GM23338 (cell line): Measurements from ENCODE around the gene AGRP. TPM values are rescaled to one million over a fixed set of nuclear protein-coding genes. Genes with fewer than 3 reads are reported as not detected.

Source experiments
- ATAC-seq: fragments of 200-7000 bp; cut with Tn5 transposase; 3 replicates; pipeline ENCODE4 v1.9.1; 2020
- DNase-seq: peaks from one replicate; pipeline ENCODE4 v3.0.0-alpha.2; 2015; ENCODE audit warnings: low spot score
- H2AFZ ChIP-seq: fragments of 200-600 bp; sonication (generic); 2 replicates; pipeline ENCODE4 v1.8.0; 2016; ENCODE audit warnings: antibody characterized with exemption, mild to moderate bottlenecking, moderate library complexity
- H3F3A ChIP-seq: fragments of 200-600 bp; sonication (generic); replicated peaks from 2 replicates; pipeline ENCODE4 v1.8.0; 2017; ENCODE audit warnings: antibody characterized with exemption, mixed run types, low read depth
- H3K27ac ChIP-seq: fragments of 200-600 bp; sonication (generic); 2 replicates; pipeline ENCODE4 v1.6.1; 2016; ENCODE audit warnings: low read depth
- H3K27me3 ChIP-seq: fragments of 200-600 bp; sonication (generic); 2 replicates; pipeline ENCODE4 v1.8.0; 2016; ENCODE audit warnings: mild to moderate bottlenecking, mixed run types, moderate library complexity; ENCODE audit not compliant: insufficient read depth
- H3K36me3 ChIP-seq: fragments of 200-600 bp; sonication (generic); 2 replicates; pipeline ENCODE4 v1.8.0; 2016; ENCODE audit warnings: mild to moderate bottlenecking; ENCODE audit not compliant: insufficient read depth
- H3K4me1 ChIP-seq: fragments of 200-600 bp; sonication (generic); 2 replicates; pipeline ENCODE4 v1.8.0; 2016; ENCODE audit warnings: mild to moderate bottlenecking, moderate library complexity; ENCODE audit not compliant: insufficient read depth
- H3K4me2 ChIP-seq: fragments of 200-600 bp; sonication (generic); 2 replicates; pipeline ENCODE4 v1.7.1; 2017; ENCODE audit warnings: mixed run types
- H3K4me3 ChIP-seq: fragments of 200-600 bp; sonication (generic); 2 replicates; pipeline ENCODE4 v1.6.1; 2016; ENCODE audit warnings: mixed run types
- H3K79me2 ChIP-seq: fragments of 200-600 bp; sonication (generic); replicated peaks from 2 replicates; pipeline ENCODE4 v1.8.0; 2017; ENCODE audit warnings: mild to moderate bottlenecking; ENCODE audit not compliant: insufficient read depth
- H3K9me2 ChIP-seq: fragments of 200-600 bp; sonication (generic); 2 replicates; pipeline ENCODE4 v1.8.0; 2017; ENCODE audit not compliant: insufficient read depth
- H4K20me1 ChIP-seq: fragments of 200-600 bp; sonication (generic); replicated peaks from 2 replicates; pipeline ENCODE4 v1.8.0; 2017; ENCODE audit warnings: mild to moderate bottlenecking; ENCODE audit not compliant: insufficient read depth
- H3K27ac Mint-ChIP-seq: 2 replicates; pipeline ENCODE4 v1.8.0; 2020; ENCODE audit warnings: inconsistent platforms, mild to moderate bottlenecking, moderate library complexity, mixed read lengths
- H3K27me3 Mint-ChIP-seq: 3 replicates; pipeline ENCODE4 v1.8.0; 2022; ENCODE audit warnings: low read depth, mild to moderate bottlenecking, moderate library complexity, mixed read lengths, inconsistent platforms; ENCODE audit not compliant: insufficient read depth, poor library complexity
- H3K36me3 Mint-ChIP-seq: 3 replicates; pipeline ENCODE4 v1.8.0; 2021; ENCODE audit warnings: low read depth, mild to moderate bottlenecking, inconsistent platforms, moderate library complexity, mixed read lengths
- H3K4me1 Mint-ChIP-seq: 3 replicates; pipeline ENCODE4 v1.8.0; 2020; ENCODE audit warnings: mild to moderate bottlenecking, inconsistent platforms, mixed read lengths
- H3K4me3 Mint-ChIP-seq: 3 replicates; pipeline ENCODE4 v1.8.0; 2021; ENCODE audit warnings: moderate library complexity, mild to moderate bottlenecking, inconsistent platforms, mixed read lengths
- H3K9me3 Mint-ChIP-seq: 3 replicates; pipeline ENCODE4 v1.8.0; 2020; ENCODE audit warnings: moderate library complexity, mild to moderate bottlenecking, inconsistent platforms, mixed read lengths
- CREB1 ChIP-seq: fragments of 250-450 bp; sonication (Bioruptor Pico); IDR thresholded peaks from 2 replicates; pipeline ENCODE4 v1.5.0; 2020; ENCODE audit warnings: low read depth, mild to moderate bottlenecking, moderate library complexity
- EZH2 ChIP-seq: fragments of 200-600 bp; sonication (generic); IDR thresholded peaks from one replicate; pipeline ENCODE4 v1.8.0; 2017; ENCODE audit warnings: antibody characterized with exemption, mild to moderate bottlenecking, low read depth; ENCODE audit not compliant: unreplicated experiment
- EZH2phosphoT487 ChIP-seq: fragments of 200-600 bp; sonication (generic); IDR thresholded peaks from one replicate; pipeline ENCODE4 v1.8.1; 2018; ENCODE audit warnings: antibody characterized with exemption; ENCODE audit not compliant: unreplicated experiment
- JUNB ChIP-seq: IDR thresholded peaks from one replicate; pipeline ENCODE4 v1.6.1; 2016; ENCODE audit warnings: antibody characterized with exemption; ENCODE audit not compliant: unreplicated experiment
- NANOG ChIP-seq: IDR thresholded peaks from 2 replicates; pipeline ENCODE4 v1.6.1; 2016; ENCODE audit warnings: antibody characterized with exemption, borderline replicate concordance
- STAT1 ChIP-seq: IDR thresholded peaks from one replicate; pipeline ENCODE4 v1.6.1; 2016; ENCODE audit warnings: antibody characterized with exemption; ENCODE audit not compliant: unreplicated experiment
- ZNF114 ChIP-seq: fragments of 250-450 bp; sonication (Bioruptor Pico); IDR thresholded peaks from 2 replicates; pipeline ENCODE4 v1.5.0; 2020; ENCODE audit warnings: mild to moderate bottlenecking, moderate library complexity
- ZNF331 ChIP-seq: fragments of 250-450 bp; sonication (Bioruptor Pico); IDR thresholded peaks from 2 replicates; pipeline ENCODE4 v1.5.0; 2020; ENCODE audit warnings: low read depth, mild to moderate bottlenecking, moderate library complexity
- polyA plus RNA-seq: library from polyadenylated mRNA; unstranded; fragments of >200 nt; fragmentation: Nextera tagmentation; extraction: Ambion mirVana; gene quantifications from 2 replicates; pipeline ENCODE4 v1.2.1, GENCODE V29; 2016
- total RNA-seq: library from RNA; depleted of rRNA; stranded (reverse); fragments of >200 nt; shearing (Covaris generic); gene quantifications from 2 replicates; pipeline ENCODE4 v1.2.3, GENCODE V29; 2014
- TF ChIP-seq, protein P1 (sequence below), 2 experiments: fragments of 200-600 bp in 1 of 2; sonication (generic) in 1 of 2; conservative IDR thresholded peaks; 2 replicates each; pipeline versions ENCODE4 v1.5.1 to v1.6.1; 2016 to 2017; ENCODE audit warnings: antibody characterized with exemption in 2 of 2, low read depth in 2 of 2, mild to moderate bottlenecking in 2 of 2, moderate library complexity in 1 of 2
- TF ChIP-seq, protein P2 (sequence below): IDR thresholded peaks from one replicate; pipeline ENCODE4 v1.6.1; 2018; ENCODE audit warnings: antibody characterized with exemption; ENCODE audit not compliant: unreplicated experiment
- TF ChIP-seq, protein P3 (sequence below): fragments of 250-450 bp; sonication (Bioruptor Pico); IDR thresholded peaks from 2 replicates; pipeline ENCODE4 v1.5.0; 2020; ENCODE audit warnings: mild to moderate bottlenecking, moderate library complexity
- TF ChIP-seq, protein P4 (sequence below): IDR thresholded peaks from 2 replicates; pipeline ENCODE4 v1.6.1; 2016; ENCODE audit warnings: antibody characterized with exemption

AGRP gene
- total and polyA plus RNA-seq, 2 experiments from 2014 or later: not detected

DNA sequence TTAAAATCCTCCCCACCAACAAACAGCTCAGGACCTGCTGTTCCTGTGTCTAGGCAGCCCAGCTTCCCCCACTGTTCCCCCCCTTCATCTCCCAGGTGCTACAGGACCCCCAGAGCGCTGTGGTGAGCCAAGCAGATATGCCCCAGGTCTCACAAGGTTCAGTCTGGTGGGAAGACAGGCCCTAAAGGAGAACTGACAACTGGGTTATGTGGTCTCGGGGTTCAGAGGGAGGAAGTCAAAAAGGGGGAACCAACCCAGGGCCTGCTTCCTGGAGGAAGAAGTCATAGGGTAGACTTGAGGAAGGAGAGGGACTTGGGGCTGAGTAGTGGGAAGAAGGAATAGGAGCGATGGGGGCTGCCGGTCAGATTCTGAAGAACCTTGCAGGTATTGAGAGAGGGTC lies 47.9 kb upstream of the AGRP start:
- H3K36me3 ChIP-seq: no peaks in the 10 kb centered on the region
- no peak overlapping the region; the same call in 2 of the 3 replicates for H3K4me3 Mint-ChIP-seq
- peaks cover 7% of the 10 kb centered on the region; the same call in 1 of the 2 replicates for H4K20me1 ChIP-seq
- ATAC-seq: no peak
- no peaks in the 10 kb centered on the region for H3K9me2 ChIP-seq
- peaks cover 4% of the 10 kb centered on the region; the same call in 2 of the 3 replicates for H3K4me1 Mint-ChIP-seq
- H3K4me2 ChIP-seq: no peak overlapping the region
- H3K27me3 ChIP-seq: peaks cover 99% of the 10 kb centered on the region
- 0 out of 2 replicates have a peak, but pooled peaks cover 10% of the 10 kb centered on the region for H3F3A ChIP-seq
- peaks cover 95% of the 10 kb centered on the region for H3K27me3 Mint-ChIP-seq
- TF ChIP-seq, protein P1, sequence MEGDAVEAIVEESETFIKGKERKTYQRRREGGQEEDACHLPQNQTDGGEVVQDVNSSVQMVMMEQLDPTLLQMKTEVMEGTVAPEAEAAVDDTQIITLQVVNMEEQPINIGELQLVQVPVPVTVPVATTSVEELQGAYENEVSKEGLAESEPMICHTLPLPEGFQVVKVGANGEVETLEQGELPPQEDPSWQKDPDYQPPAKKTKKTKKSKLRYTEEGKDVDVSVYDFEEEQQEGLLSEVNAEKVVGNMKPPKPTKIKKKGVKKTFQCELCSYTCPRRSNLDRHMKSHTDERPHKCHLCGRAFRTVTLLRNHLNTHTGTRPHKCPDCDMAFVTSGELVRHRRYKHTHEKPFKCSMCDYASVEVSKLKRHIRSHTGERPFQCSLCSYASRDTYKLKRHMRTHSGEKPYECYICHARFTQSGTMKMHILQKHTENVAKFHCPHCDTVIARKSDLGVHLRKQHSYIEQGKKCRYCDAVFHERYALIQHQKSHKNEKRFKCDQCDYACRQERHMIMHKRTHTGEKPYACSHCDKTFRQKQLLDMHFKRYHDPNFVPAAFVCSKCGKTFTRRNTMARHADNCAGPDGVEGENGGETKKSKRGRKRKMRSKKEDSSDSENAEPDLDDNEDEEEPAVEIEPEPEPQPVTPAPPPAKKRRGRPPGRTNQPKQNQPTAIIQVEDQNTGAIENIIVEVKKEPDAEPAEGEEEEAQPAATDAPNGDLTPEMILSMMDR (conservative IDR thresholded peaks at IDR 0.05; ENCODE audit: low read depth in 2 of 2): no peak
- no peak for TF ChIP-seq EZH2
- no peak for TF ChIP-seq ZNF331
- TF ChIP-seq ZNF114: no peak
- no peak for TF ChIP-seq STAT1
- TF ChIP-seq, protein P2, sequence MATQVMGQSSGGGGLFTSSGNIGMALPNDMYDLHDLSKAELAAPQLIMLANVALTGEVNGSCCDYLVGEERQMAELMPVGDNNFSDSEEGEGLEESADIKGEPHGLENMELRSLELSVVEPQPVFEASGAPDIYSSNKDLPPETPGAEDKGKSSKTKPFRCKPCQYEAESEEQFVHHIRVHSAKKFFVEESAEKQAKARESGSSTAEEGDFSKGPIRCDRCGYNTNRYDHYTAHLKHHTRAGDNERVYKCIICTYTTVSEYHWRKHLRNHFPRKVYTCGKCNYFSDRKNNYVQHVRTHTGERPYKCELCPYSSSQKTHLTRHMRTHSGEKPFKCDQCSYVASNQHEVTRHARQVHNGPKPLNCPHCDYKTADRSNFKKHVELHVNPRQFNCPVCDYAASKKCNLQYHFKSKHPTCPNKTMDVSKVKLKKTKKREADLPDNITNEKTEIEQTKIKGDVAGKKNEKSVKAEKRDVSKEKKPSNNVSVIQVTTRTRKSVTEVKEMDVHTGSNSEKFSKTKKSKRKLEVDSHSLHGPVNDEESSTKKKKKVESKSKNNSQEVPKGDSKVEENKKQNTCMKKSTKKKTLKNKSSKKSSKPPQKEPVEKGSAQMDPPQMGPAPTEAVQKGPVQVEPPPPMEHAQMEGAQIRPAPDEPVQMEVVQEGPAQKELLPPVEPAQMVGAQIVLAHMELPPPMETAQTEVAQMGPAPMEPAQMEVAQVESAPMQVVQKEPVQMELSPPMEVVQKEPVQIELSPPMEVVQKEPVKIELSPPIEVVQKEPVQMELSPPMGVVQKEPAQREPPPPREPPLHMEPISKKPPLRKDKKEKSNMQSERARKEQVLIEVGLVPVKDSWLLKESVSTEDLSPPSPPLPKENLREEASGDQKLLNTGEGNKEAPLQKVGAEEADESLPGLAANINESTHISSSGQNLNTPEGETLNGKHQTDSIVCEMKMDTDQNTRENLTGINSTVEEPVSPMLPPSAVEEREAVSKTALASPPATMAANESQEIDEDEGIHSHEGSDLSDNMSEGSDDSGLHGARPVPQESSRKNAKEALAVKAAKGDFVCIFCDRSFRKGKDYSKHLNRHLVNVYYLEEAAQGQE: no peak
- TF ChIP-seq JUNB: no peak
- TF ChIP-seq, protein P3, sequence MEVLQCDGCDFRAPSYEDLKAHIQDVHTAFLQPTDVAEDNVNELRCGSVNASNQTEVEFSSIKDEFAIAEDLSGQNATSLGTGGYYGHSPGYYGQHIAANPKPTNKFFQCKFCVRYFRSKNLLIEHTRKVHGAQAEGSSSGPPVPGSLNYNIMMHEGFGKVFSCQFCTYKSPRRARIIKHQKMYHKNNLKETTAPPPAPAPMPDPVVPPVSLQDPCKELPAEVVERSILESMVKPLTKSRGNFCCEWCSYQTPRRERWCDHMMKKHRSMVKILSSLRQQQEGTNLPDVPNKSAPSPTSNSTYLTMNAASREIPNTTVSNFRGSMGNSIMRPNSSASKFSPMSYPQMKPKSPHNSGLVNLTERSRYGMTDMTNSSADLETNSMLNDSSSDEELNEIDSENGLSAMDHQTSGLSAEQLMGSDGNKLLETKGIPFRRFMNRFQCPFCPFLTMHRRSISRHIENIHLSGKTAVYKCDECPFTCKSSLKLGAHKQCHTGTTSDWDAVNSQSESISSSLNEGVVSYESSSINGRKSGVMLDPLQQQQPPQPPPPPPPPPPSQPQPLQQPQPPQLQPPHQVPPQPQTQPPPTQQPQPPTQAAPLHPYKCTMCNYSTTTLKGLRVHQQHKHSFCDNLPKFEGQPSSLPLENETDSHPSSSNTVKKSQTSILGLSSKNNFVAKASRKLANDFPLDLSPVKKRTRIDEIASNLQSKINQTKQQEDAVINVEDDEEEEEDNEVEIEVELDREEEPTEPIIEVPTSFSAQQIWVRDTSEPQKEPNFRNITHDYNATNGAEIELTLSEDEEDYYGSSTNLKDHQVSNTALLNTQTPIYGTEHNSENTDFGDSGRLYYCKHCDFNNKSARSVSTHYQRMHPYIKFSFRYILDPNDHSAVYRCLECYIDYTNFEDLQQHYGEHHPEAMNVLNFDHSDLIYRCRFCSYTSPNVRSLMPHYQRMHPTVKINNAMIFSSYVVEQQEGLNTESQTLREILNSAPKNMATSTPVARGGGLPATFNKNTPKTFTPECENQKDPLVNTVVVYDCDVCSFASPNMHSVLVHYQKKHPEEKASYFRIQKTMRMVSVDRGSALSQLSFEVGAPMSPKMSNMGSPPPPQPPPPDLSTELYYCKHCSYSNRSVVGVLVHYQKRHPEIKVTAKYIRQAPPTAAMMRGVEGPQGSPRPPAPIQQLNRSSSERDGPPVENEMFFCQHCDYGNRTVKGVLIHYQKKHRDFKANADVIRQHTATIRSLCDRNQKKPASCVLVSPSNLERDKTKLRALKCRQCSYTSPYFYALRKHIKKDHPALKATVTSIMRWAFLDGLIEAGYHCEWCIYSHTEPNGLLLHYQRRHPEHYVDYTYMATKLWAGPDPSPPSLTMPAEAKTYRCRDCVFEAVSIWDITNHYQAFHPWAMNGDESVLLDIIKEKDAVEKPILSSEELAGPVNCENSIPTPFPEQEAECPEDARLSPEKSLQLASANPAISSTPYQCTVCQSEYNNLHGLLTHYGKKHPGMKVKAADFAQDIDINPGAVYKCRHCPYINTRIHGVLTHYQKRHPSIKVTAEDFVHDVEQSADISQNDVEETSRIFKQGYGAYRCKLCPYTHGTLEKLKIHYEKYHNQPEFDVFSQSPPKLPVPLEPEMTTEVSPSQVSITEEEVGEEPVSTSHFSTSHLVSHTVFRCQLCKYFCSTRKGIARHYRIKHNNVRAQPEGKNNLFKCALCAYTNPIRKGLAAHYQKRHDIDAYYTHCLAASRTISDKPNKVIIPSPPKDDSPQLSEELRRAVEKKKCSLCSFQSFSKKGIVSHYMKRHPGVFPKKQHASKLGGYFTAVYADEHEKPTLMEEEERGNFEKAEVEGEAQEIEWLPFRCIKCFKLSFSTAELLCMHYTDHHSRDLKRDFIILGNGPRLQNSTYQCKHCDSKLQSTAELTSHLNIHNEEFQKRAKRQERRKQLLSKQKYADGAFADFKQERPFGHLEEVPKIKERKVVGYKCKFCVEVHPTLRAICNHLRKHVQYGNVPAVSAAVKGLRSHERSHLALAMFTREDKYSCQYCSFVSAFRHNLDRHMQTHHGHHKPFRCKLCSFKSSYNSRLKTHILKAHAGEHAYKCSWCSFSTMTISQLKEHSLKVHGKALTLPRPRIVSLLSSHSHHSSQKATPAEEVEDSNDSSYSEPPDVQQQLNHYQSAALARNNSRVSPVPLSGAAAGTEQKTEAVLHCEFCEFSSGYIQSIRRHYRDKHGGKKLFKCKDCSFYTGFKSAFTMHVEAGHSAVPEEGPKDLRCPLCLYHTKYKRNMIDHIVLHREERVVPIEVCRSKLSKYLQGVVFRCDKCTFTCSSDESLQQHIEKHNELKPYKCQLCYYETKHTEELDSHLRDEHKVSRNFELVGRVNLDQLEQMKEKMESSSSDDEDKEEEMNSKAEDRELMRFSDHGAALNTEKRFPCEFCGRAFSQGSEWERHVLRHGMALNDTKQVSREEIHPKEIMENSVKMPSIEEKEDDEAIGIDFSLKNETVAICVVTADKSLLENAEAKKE (CRISPR knock-in tag): no peak
- TF ChIP-seq, protein P4, sequence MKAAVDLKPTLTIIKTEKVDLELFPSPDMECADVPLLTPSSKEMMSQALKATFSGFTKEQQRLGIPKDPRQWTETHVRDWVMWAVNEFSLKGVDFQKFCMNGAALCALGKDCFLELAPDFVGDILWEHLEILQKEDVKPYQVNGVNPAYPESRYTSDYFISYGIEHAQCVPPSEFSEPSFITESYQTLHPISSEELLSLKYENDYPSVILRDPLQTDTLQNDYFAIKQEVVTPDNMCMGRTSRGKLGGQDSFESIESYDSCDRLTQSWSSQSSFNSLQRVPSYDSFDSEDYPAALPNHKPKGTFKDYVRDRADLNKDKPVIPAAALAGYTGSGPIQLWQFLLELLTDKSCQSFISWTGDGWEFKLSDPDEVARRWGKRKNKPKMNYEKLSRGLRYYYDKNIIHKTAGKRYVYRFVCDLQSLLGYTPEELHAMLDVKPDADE: no peak
- no peak for TF ChIP-seq NANOG
- no peak for TF ChIP-seq EZH2phosphoT487
- TF ChIP-seq CREB1 (CRISPR knock-in tag): no peak
- no peak for DNase-seq
- no peak overlapping the region for H2AFZ ChIP-seq
- H3K27ac ChIP-seq: no peak overlapping the region
- H3K4me3 ChIP-seq: no peak overlapping the region
- peaks cover 8% of the 10 kb centered on the region; the same call in 1 of the 2 replicates for H3K4me1 ChIP-seq
- H3K79me2 ChIP-seq: no peaks in the 10 kb centered on the region
- no peaks in the 10 kb centered on the region for H3K36me3 Mint-ChIP-seq
- H3K27ac Mint-ChIP-seq: no peak overlapping the region
- H3K9me3 Mint-ChIP-seq: no peaks in the 10 kb centered on the region; the same call in 2 of the 3 replicates
